OCI-LY7 (cell line): Measurements from ENCODE around the gene TEX2.

ENCODE experiments used
- EZH2phosphoT487 ChIP-seq: fragments of 200-600 bp; sonication (generic); IDR thresholded peaks from 2 replicates; pipeline ENCODE4 v1.6.1; 2018; ENCODE audit warnings: low read depth, borderline replicate concordance, mild to moderate bottlenecking, mixed run types, antibody characterized with exemption, low read length, moderate library complexity, mixed read lengths
- TF ChIP-seq, protein P1 (sequence below): fragments of 200-600 bp; sonication (generic); conservative IDR thresholded peaks from 2 replicates; pipeline ENCODE4 v1.5.1; 2014; ENCODE audit warnings: mild to moderate bottlenecking, antibody characterized with exemption, low read length, moderate library complexity, mixed read lengths

DNA sequence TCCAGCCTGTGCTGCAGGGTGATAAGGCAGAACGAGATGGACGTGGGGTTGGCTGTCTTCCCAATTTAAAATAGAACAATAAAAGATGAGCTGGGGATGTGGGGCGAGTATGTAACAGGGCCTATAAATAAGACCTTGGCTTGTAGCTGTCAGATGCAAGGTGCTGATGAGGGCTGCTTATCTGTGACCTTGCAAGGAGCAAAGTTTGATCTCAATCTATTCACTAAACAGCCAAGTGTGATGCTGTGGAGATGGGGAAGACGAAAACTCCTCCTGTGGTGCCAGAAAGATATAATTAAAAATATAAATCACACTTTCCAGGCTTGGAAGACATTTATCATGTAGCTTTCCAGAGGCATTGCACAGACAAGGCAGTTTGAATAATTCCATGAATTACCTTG is 26.7 kb upstream of the TEX2 start:
- TF ChIP-seq, protein P1, sequence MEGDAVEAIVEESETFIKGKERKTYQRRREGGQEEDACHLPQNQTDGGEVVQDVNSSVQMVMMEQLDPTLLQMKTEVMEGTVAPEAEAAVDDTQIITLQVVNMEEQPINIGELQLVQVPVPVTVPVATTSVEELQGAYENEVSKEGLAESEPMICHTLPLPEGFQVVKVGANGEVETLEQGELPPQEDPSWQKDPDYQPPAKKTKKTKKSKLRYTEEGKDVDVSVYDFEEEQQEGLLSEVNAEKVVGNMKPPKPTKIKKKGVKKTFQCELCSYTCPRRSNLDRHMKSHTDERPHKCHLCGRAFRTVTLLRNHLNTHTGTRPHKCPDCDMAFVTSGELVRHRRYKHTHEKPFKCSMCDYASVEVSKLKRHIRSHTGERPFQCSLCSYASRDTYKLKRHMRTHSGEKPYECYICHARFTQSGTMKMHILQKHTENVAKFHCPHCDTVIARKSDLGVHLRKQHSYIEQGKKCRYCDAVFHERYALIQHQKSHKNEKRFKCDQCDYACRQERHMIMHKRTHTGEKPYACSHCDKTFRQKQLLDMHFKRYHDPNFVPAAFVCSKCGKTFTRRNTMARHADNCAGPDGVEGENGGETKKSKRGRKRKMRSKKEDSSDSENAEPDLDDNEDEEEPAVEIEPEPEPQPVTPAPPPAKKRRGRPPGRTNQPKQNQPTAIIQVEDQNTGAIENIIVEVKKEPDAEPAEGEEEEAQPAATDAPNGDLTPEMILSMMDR, result no peak
- TF ChIP-seq EZH2phosphoT487, result no peak
